Neural cell (in vitro differentiated cells): ENCODE data around the gene ASXL1. TPM values are rescaled to one million over a fixed set of nuclear protein-coding genes. Genes with fewer than 3 reads are reported as not detected.

Experiments
- H2AFZ ChIP-seq: fragments of 200-600, 300-800 bp; sonication (generic), shearing (Covaris generic); 2 replicates; pipeline ENCODE4 v1.6.0; 2014; ENCODE audit warnings: low read depth, mild to moderate bottlenecking, antibody characterized with exemption, low read length, moderate library complexity
- H3F3A ChIP-seq: fragments of 200-600 bp; shearing (Covaris generic); 2 replicates; pipeline ENCODE4 v1.6.1; 2016; ENCODE audit warnings: mild to moderate bottlenecking, moderate library complexity, mixed read lengths, antibody characterized with exemption, low read length; ENCODE audit not compliant: insufficient read depth, poor library complexity, severe bottlenecking
- H3K27ac ChIP-seq: fragments of 200-600, 300-800 bp; sonication (generic), shearing (Covaris generic); 2 replicates; pipeline ENCODE4 v1.5.1; 2014; ENCODE audit warnings: mild to moderate bottlenecking, low read length, moderate library complexity
- H3K27me3 ChIP-seq: fragments of 300-800, 200-600 bp; sonication (generic), shearing (Covaris generic); 2 replicates; pipeline ENCODE4 v1.6.0; 2014; ENCODE audit warnings: mild to moderate bottlenecking, low read depth, low read length, moderate library complexity; ENCODE audit not compliant: insufficient read depth
- H3K36me3 ChIP-seq: fragments of 300-800, 200-600 bp; sonication (generic), shearing (Covaris generic); 2 replicates; pipeline ENCODE4 v1.5.1; 2014; ENCODE audit warnings: mild to moderate bottlenecking, antibody characterized with exemption, low read length, moderate library complexity; ENCODE audit not compliant: insufficient read depth
- H3K4me2 ChIP-seq: fragments of 300-800, 200-600 bp; sonication (generic), shearing (Covaris generic); 2 replicates; pipeline ENCODE4 v1.6.0; 2014; ENCODE audit warnings: mild to moderate bottlenecking, low read length
- H3K4me3 ChIP-seq: fragments of 300-800, 200-600 bp; sonication (generic), shearing (Covaris generic); 2 replicates; pipeline ENCODE4 v1.5.1; 2014; ENCODE audit warnings: mild to moderate bottlenecking, low read length, moderate library complexity
- H3K79me2 ChIP-seq: fragments of 200-600 bp; shearing (Covaris generic); replicated peaks from 2 replicates; pipeline ENCODE4 v1.6.0; 2014; ENCODE audit warnings: mild to moderate bottlenecking, low read length, moderate library complexity; ENCODE audit not compliant: insufficient read depth
- H3K9ac ChIP-seq: fragments of 300-800, 200-600 bp; sonication (generic), shearing (Covaris generic); 2 replicates; pipeline ENCODE4 v1.6.1; 2016; ENCODE audit warnings: mild to moderate bottlenecking, low read length, mixed read lengths
- H3K9me2 ChIP-seq: fragments of 200-600 bp; shearing (Covaris generic); 2 replicates; pipeline ENCODE4 v1.6.1; 2016; ENCODE audit warnings: mild to moderate bottlenecking, low read length, mixed read lengths; ENCODE audit not compliant: insufficient read depth
- H3K9me3 ChIP-seq: fragments of 200-600, 300-800 bp; sonication (generic), shearing (Covaris generic); 2 replicates; pipeline ENCODE4 v1.6.1; 2016; ENCODE audit warnings: mild to moderate bottlenecking, mixed run types, low read length, moderate library complexity, mixed read lengths
- H4K20me1 ChIP-seq: fragments of 200-600 bp; shearing (Covaris generic); 2 replicates; pipeline ENCODE4 v1.6.1; 2016; ENCODE audit warnings: mild to moderate bottlenecking, mixed run types; ENCODE audit not compliant: insufficient read depth
- CTCF ChIP-seq: fragments of 450-650 bp; IDR thresholded peaks from 2 replicates; pipeline ENCODE4 v1.5.1; 2014; ENCODE audit warnings: antibody characterized with exemption, mild to moderate bottlenecking, moderate library complexity; ENCODE audit not compliant: poor library complexity, severe bottlenecking
- EP300 ChIP-seq: fragments of 450-650 bp; conservative IDR thresholded peaks from 2 replicates; pipeline ENCODE4 v1.6.1; 2014; ENCODE audit warnings: antibody characterized with exemption, mild to moderate bottlenecking, moderate library complexity; ENCODE audit not compliant: poor library complexity, severe bottlenecking
- EZH2 ChIP-seq: fragments of 200-600, 300-800 bp; shearing (Covaris generic), sonication (generic); IDR thresholded peaks from 2 replicates; pipeline ENCODE4 v1.6.1; 2014; ENCODE audit warnings: antibody characterized with exemption, low read length, borderline replicate concordance, mild to moderate bottlenecking; ENCODE audit not compliant: insufficient read depth, poor library complexity, severe bottlenecking
- MXI1 ChIP-seq: fragments of 450-650 bp; conservative IDR thresholded peaks from 2 replicates; pipeline ENCODE4 v1.6.1; 2014; ENCODE audit warnings: antibody characterized with exemption, mild to moderate bottlenecking; ENCODE audit not compliant: poor library complexity, severe bottlenecking
- POLR2AphosphoS5 ChIP-seq: IDR thresholded peaks from 2 replicates; pipeline ENCODE4 v1.6.1; 2012
- RAD21 ChIP-seq: fragments of 450-650 bp; conservative IDR thresholded peaks from 2 replicates; pipeline ENCODE4 v1.6.1; 2014; ENCODE audit warnings: antibody characterized with exemption, mild to moderate bottlenecking, moderate library complexity
- REST ChIP-seq: IDR thresholded peaks from 2 replicates; pipeline ENCODE4 v1.6.1; 2012; ENCODE audit warnings: borderline replicate concordance
- SMC3 ChIP-seq: fragments of 450-650 bp; conservative IDR thresholded peaks from 2 replicates; pipeline ENCODE4 v1.6.1; 2014; ENCODE audit warnings: antibody characterized with exemption, mild to moderate bottlenecking, moderate library complexity; ENCODE audit not compliant: poor library complexity
- TAF1 ChIP-seq: IDR thresholded peaks from 2 replicates; pipeline ENCODE4 v1.6.1; 2012; ENCODE audit warnings: low read depth
- polyA plus RNA-seq: library from polyadenylated mRNA; depleted of rRNA; stranded (reverse); fragments of >200 nt; gene quantifications from 2 replicates; pipeline ENCODE4 v1.2.3, GENCODE V29; 2014

Gene ASXL1
- polyA plus RNA-seq, 1 donor from 2014 or later, result 45.9 TPM

- no peak overlapping the region for H3K4me3 ChIP-seq
- peak overlapping the region; percentile 23 for H3K9ac ChIP-seq
- peak; percentile 22 for TF ChIP-seq MXI1
- TF ChIP-seq TAF1, result no peak
- TF ChIP-seq REST, result no peak
- TF ChIP-seq SMC3, result no peak
- peak; percentile 10 for TF ChIP-seq CTCF
- peak; percentile 13 for TF ChIP-seq POLR2AphosphoS5
- TF ChIP-seq RAD21, result no peak
- no peak for TF ChIP-seq EP300
- no peak for TF ChIP-seq EZH2
- no peak overlapping the region for H2AFZ ChIP-seq
- no peaks in the 10 kb centered on the region for H3K9me3 ChIP-seq
- H3K27me3 ChIP-seq, result no peaks in the 10 kb centered on the region
- no peaks in the 10 kb centered on the region for H3K79me2 ChIP-seq
- peak overlapping the region; percentile 69 for H3K27ac ChIP-seq
- no peaks in the 10 kb centered on the region for H3F3A ChIP-seq
- no peaks in the 10 kb centered on the region for H3K36me3 ChIP-seq
- no peak overlapping the region for H3K4me2 ChIP-seq
- no peaks in the 10 kb centered on the region for H4K20me1 ChIP-seq
- H3K9me2 ChIP-seq, result no peaks in the 10 kb centered on the region
Measured at GRCh38 chr20:32344835-32345506, 13.2 kb upstream of the ASXL1 start.

- H3K27ac ChIP-seq, result no peak overlapping the region
- no peak for TF ChIP-seq EP300
- TF ChIP-seq RAD21, result no peak
- no peak for TF ChIP-seq CTCF
- TF ChIP-seq EZH2, result no peak
- TF ChIP-seq MXI1, result no peak
- no peak for TF ChIP-seq TAF1
- no peak for TF ChIP-seq SMC3
- TF ChIP-seq POLR2AphosphoS5, result no peak
- no peak for TF ChIP-seq REST
- no peak overlapping the region for H3K9ac ChIP-seq
- H3K36me3 ChIP-seq, result no peaks in the 10 kb centered on the region
- H4K20me1 ChIP-seq, result no peaks in the 10 kb centered on the region
- no peaks in the 10 kb centered on the region for H3K79me2 ChIP-seq
- no peak overlapping the region for H3K4me3 ChIP-seq
- H3K9me3 ChIP-seq, result no peaks in the 10 kb centered on the region
- no peaks in the 10 kb centered on the region for H3K9me2 ChIP-seq
- H3K4me2 ChIP-seq, result no peak overlapping the region
- H3K27me3 ChIP-seq, result no peaks in the 10 kb centered on the region
- no peaks in the 10 kb centered on the region for H3F3A ChIP-seq
- H2AFZ ChIP-seq, result no peak overlapping the region
Measured at GRCh38 chr20:32348207-32348606, 9.9 kb upstream of the ASXL1 start.
